HEK293 (cell line): Measurements from ENCODE around the gene TSPAN14.

Experiments
- CTCF ChIA-PET: fragments of 350-600 bp; formaldehyde crosslinking; extraction: SDS; loops from one replicate; lab custom pipeline; 2021; ENCODE audit warnings: antibody characterized with exemption; lab: Yijun Ruan, JAX
- POLR2A ChIA-PET: fragments of 300-600 bp; formaldehyde crosslinking; extraction: SDS; loops from one replicate; lab custom pipeline; 2020; ENCODE audit warnings: antibody characterized with exemption, inconsistent platforms; lab: Yijun Ruan, JAX
- H3K27ac ChIP-seq: fragments of 200-500 bp; sonication (Bioruptor generic); 2 replicates; pipeline ENCODE4 v1.5.1; 2014; ENCODE audit warnings: low read depth, low read length, control low read depth, inconsistent platforms; ENCODE audit errors: extremely low read depth
- H3K36me3 ChIP-seq, 2 experiments: fragments of 200-500 bp in 1 of 2; sonication (Bioruptor generic) in 1 of 2; 1 replicate in 1 of 2; 2 replicates in 1 of 2; pipeline ENCODE4 v1.5.1; 2014 to 2017; ENCODE audit warnings: inconsistent platforms in 2 of 2, low read length in 2 of 2; ENCODE audit not compliant: control insufficient read depth in 2 of 2, insufficient read depth in 1 of 2
- H3K4me1 ChIP-seq: fragments of 200-500 bp; sonication (Bioruptor generic); 2 replicates; pipeline ENCODE4 v1.5.1; 2014; ENCODE audit warnings: mild to moderate bottlenecking, low read length, inconsistent platforms; ENCODE audit not compliant: control insufficient read depth, insufficient read depth
- H3K4me3 ChIP-seq: 2 replicates; pipeline ENCODE4 v1.5.1; 2011; ENCODE audit warnings: low read depth, mild to moderate bottlenecking, control low read depth, low read length, moderate library complexity
- H3K9me3 ChIP-seq: fragments of 200-500 bp; sonication (Bioruptor generic); 2 replicates; pipeline ENCODE4 v1.5.1; 2014; ENCODE audit warnings: low read depth, low read length, inconsistent platforms; ENCODE audit not compliant: control insufficient read depth, insufficient read depth
- GLI2 ChIP-seq: fragments of 450-650 bp; formaldehyde crosslinking; IDR thresholded peaks from 2 replicates; pipeline ENCODE4; 2017; ENCODE audit warnings: missing biosample characterization, missing genetic modification characterization, low read depth, borderline replicate concordance
- GLIS2 ChIP-seq: fragments of 450-650 bp; formaldehyde crosslinking; IDR thresholded peaks from 2 replicates; pipeline ENCODE4 v1.5.1; 2016; ENCODE audit warnings: missing biosample characterization, missing genetic modification characterization
- KLF17 ChIP-seq: fragments of 450-650 bp; formaldehyde crosslinking; IDR thresholded peaks from 2 replicates; pipeline ENCODE4 v1.5.1; 2016; ENCODE audit warnings: missing biosample characterization, missing genetic modification characterization
- KLF8 ChIP-seq: fragments of 450-650 bp; formaldehyde crosslinking; IDR thresholded peaks from 2 replicates; pipeline ENCODE4 v1.5.1; 2016; ENCODE audit warnings: missing biosample characterization, missing genetic modification characterization
- PBX3 ChIP-seq: sonication (generic); formaldehyde crosslinking; IDR thresholded peaks from 2 replicates; pipeline ENCODE4 v1.8.1; 2022; ENCODE audit warnings: mild to moderate bottlenecking, moderate library complexity, missing genetic modification reagents
- REST ChIP-seq: fragments of 450-650 bp; formaldehyde crosslinking; IDR thresholded peaks from 2 replicates; pipeline ENCODE4 v1.5.1; 2016; ENCODE audit warnings: missing biosample characterization, missing genetic modification characterization
- ZBTB26 ChIP-seq: fragments of 450-650 bp; formaldehyde crosslinking; optimal IDR thresholded peaks from 2 replicates; pipeline ENCODE3; 2016; ENCODE audit warnings: missing biosample characterization, mild to moderate bottlenecking, missing genetic modification characterization
- ZEB2 ChIP-seq: fragments of 450-650 bp; formaldehyde crosslinking; IDR thresholded peaks from 2 replicates; pipeline ENCODE4 v1.5.1; 2016; ENCODE audit warnings: missing biosample characterization, missing genetic modification characterization
- ZFHX2 ChIP-seq: fragments of 450-650 bp; formaldehyde crosslinking; conservative IDR thresholded peaks from 2 replicates; pipeline ENCODE4 v1.5.1; 2016; ENCODE audit warnings: missing biosample characterization, missing genetic modification characterization
- ZFP3 ChIP-seq: fragments of 450-650 bp; formaldehyde crosslinking; IDR thresholded peaks from 2 replicates; pipeline ENCODE4 v1.5.1; 2016; ENCODE audit warnings: low read depth, missing biosample characterization, missing genetic modification characterization
- ZFP69B ChIP-seq: fragments of 450-650 bp; formaldehyde crosslinking; IDR thresholded peaks from 2 replicates; pipeline ENCODE4 v1.5.1; 2016; ENCODE audit warnings: missing biosample characterization, missing genetic modification characterization
- ZNF114 ChIP-seq: fragments of 450-650 bp; formaldehyde crosslinking; IDR thresholded peaks from 2 replicates; pipeline ENCODE4 v1.5.0; 2017; ENCODE audit warnings: missing biosample characterization, missing genetic modification characterization
- ZNF121 ChIP-seq: fragments of 450-650 bp; formaldehyde crosslinking; IDR thresholded peaks from 2 replicates; pipeline ENCODE4 v1.5.1; 2016; ENCODE audit warnings: missing biosample characterization, missing genetic modification characterization
- ZNF157 ChIP-seq: fragments of 450-650 bp; formaldehyde crosslinking; IDR thresholded peaks from 2 replicates; pipeline ENCODE4 v1.5.1; 2016; ENCODE audit warnings: missing biosample characterization, missing genetic modification characterization
- ZNF266 ChIP-seq: fragments of 450-650 bp; formaldehyde crosslinking; IDR thresholded peaks from 2 replicates; pipeline ENCODE4 v1.5.1; 2016; ENCODE audit warnings: missing biosample characterization, missing genetic modification characterization, low read depth
- ZNF280D ChIP-seq: fragments of 450-650 bp; formaldehyde crosslinking; IDR thresholded peaks from 2 replicates; pipeline ENCODE4 v1.5.1; 2016; ENCODE audit warnings: missing biosample characterization, missing genetic modification characterization
- ZNF324 ChIP-seq: fragments of 450-650 bp; formaldehyde crosslinking; IDR thresholded peaks from 2 replicates; pipeline ENCODE4 v1.5.1; 2016; ENCODE audit warnings: missing biosample characterization, missing genetic modification characterization
- ZNF394 ChIP-seq: fragments of 450-650 bp; formaldehyde crosslinking; IDR thresholded peaks from 2 replicates; pipeline ENCODE4 v1.5.1; 2016; ENCODE audit warnings: missing biosample characterization, missing genetic modification characterization, mild to moderate bottlenecking, moderate library complexity, borderline replicate concordance
- ZNF404 ChIP-seq: fragments of 450-650 bp; formaldehyde crosslinking; IDR thresholded peaks from 2 replicates; pipeline ENCODE4 v1.5.1; 2017; ENCODE audit warnings: missing biosample characterization, missing genetic modification characterization
- ZNF513 ChIP-seq: fragments of 450-650 bp; IDR thresholded peaks from 2 replicates; pipeline ENCODE4 v1.5.1; 2018; ENCODE audit warnings: missing biosample characterization, missing genetic modification characterization
- ZNF560 ChIP-seq: fragments of 450-650 bp; formaldehyde crosslinking; IDR thresholded peaks from 2 replicates; pipeline ENCODE4 v1.5.1; 2017; ENCODE audit warnings: missing biosample characterization, missing genetic modification characterization, borderline replicate concordance
- ZNF596 ChIP-seq: fragments of 450-650 bp; IDR thresholded peaks from 2 replicates; pipeline ENCODE4 v1.5.0; 2018; ENCODE audit warnings: missing biosample characterization, mild to moderate bottlenecking, missing genetic modification characterization, moderate library complexity
- ZNF600 ChIP-seq: fragments of 450-650 bp; formaldehyde crosslinking; IDR thresholded peaks from 2 replicates; pipeline ENCODE4 v1.5.1; 2016; ENCODE audit warnings: missing biosample characterization, missing genetic modification characterization
- ZSCAN23 ChIP-seq: fragments of 450-650 bp; formaldehyde crosslinking; IDR thresholded peaks from 2 replicates; pipeline ENCODE4 v1.5.1; 2016; ENCODE audit warnings: missing biosample characterization, missing genetic modification characterization

TSPAN14 gene

GRCh38 chr10:80506836-80507487, 52.9 kb downstream of the TSPAN14 start:
- ChIA-PET CTCF (interaction anchor here (1.0 to 2.4 kb wide), 4 partner anchors 7 to 63 kb away, joined by 3 to 11 read pairs (median 10); no protein-coding TSS in a partner anchor), POLR2A (no interaction called here)
- Histone ChIP-seq H3K36me3 (peaks cover 0 to 29% of the 10 kb centered on the region in 2 experiments; a peak in 1 of 3 replicates), H3K4me1 (no peaks in the 10 kb centered on the region)
- TF ChIP-seq ZEB2 (tag by site-specific recombination) (no peak), ZNF266 (tag by site-specific recombination) (no peak), ZNF157 (tag by site-specific recombination) (no peak), GLI2 (tag by site-specific recombination) (no peak), REST (no peak), ZNF513 (tag by site-specific recombination) (no peak), KLF8 (no peak), ZNF596 (no peak), ZNF600 (tag by site-specific recombination) (no peak)
- TF ChIP-seq, all 188 proteins: peak for 0
- H3K27ac ChIP-seq = no peak overlapping the region
- H3K4me3 ChIP-seq = no peak overlapping the region
- no peaks in the 10 kb centered on the region for H3K9me3 ChIP-seq

- peaks cover 7 to 50% of the 10 kb centered on the region in 2 experiments; a peak in 2 of 3 replicates for H3K36me3 ChIP-seq
- ChIA-PET CTCF (interaction anchor here (0.8 to 2.2 kb wide), 2 partner anchors 11 to 65 kb away, joined by 4 to 18 read pairs; no protein-coding TSS in a partner anchor), POLR2A (no interaction called here)
- TF ChIP-seq ZFP3 (tag by site-specific recombination) (no peak), ZFP69B (tag by site-specific recombination) (no peak), ZFHX2 (tag by site-specific recombination) (no peak), PBX3 (CRISPR knock-in tag) (no peak), ZNF404 (tag by site-specific recombination) (no peak), ZNF280D (tag by site-specific recombination) (no peak), ZNF324 (tag by site-specific recombination) (no peak), ZBTB26 (no peak), KLF17 (tag by site-specific recombination) (no peak), GLIS2 (tag by site-specific recombination) (no peak), ZSCAN23 (tag by site-specific recombination) (no peak), ZNF394 (tag by site-specific recombination) (no peak), ZNF114 (tag by site-specific recombination) (no peak), ZNF560 (tag by site-specific recombination) (no peak), ZNF121 (tag by site-specific recombination) (no peak)
Observed at GRCh38 chr10:80509108-80509402, 54.9 kb downstream of the TSPAN14 start.

More at GRCh38 chr10:80509108-80509402, 54.9 kb downstream of the TSPAN14 start:
- no peak overlapping the region for H3K27ac ChIP-seq
- no peak overlapping the region for H3K4me3 ChIP-seq
- H3K4me1 ChIP-seq = no peaks in the 10 kb centered on the region
- H3K9me3 ChIP-seq = no peaks in the 10 kb centered on the region
